Upper lobe of left lung (tissue), 6 donors: Measurements from ENCODE around the gene STIM1. TPM values are rescaled to one million over a fixed set of nuclear protein-coding genes. Genes with fewer than 3 reads are reported as not detected.
"Not testable (repeated sequence)": the region's sequence is repeated elsewhere in the genome, so short reads cannot be mapped to it uniquely, and the experiment has no call there.

ENCODE experiments used
- ATAC-seq, 2 donors: fragments of 200-7000 bp; cut with Tn5 transposase; one replicate each; pipeline ENCODE4 v1.9.1; 2022; ENCODE audit warnings: mild to moderate bottlenecking in 2 of 2, moderate library complexity in 2 of 2; ENCODE audit not compliant: low FRiP score in 2 of 2
- DNase-seq, 2 donors: peaks; one replicate each; pipeline ENCODE4 v3.0.0-alpha.2; 2019 to 2020
- H3K27ac ChIP-seq, 4 donors: fragments of 200-600 bp; sonication (generic); one replicate each; pipeline ENCODE4 v1.5.1; 2016 to 2019
- H3K27me3 ChIP-seq, 4 donors: fragments of 200-600 bp; sonication (generic); one replicate each; pipeline ENCODE4 v1.5.1; 2017 to 2019
- H3K36me3 ChIP-seq, 4 donors: fragments of 200-600 bp; sonication (generic); one replicate each; pipeline ENCODE4 v1.5.1; 2016 to 2019
- H3K4me1 ChIP-seq, 4 donors: fragments of 200-600 bp; sonication (generic); one replicate each; pipeline ENCODE4 v1.5.1; 2018 to 2019
- H3K4me3 ChIP-seq, 4 donors: fragments of 200-600 bp; sonication (generic); one replicate each; pipeline ENCODE4 v1.5.1; 2017 to 2019; ENCODE audit warnings: mild to moderate bottlenecking in 2 of 4, moderate library complexity in 1 of 4
- H3K9me3 ChIP-seq, 4 donors: fragments of 200-600 bp; sonication (generic); one replicate each; pipeline ENCODE4 v1.5.1; 2018 to 2019
- CTCF ChIP-seq, 6 experiments: fragments of 450-650 bp in 4 of 6; fragments of 200-600 bp in 2 of 6; sonication (generic) in 2 of 6; IDR thresholded peaks; one replicate each; pipeline ENCODE4 v1.5.1; 2016 to 2019; ENCODE audit warnings: antibody characterized with exemption in 6 of 6
- EP300 ChIP-seq, 4 donors: sonication (generic); formaldehyde crosslinking; IDR thresholded peaks; one replicate each; pipeline ENCODE4 v1.5.1; 2017; ENCODE audit warnings: antibody characterized with exemption in 4 of 4, control low read depth in 2 of 4
- POLR2A ChIP-seq, 4 donors: fragments of 450-650 bp; IDR thresholded peaks; one replicate each; pipeline ENCODE4 v1.5.1; 2016 to 2017; ENCODE audit warnings: antibody characterized with exemption in 4 of 4, mild to moderate bottlenecking in 2 of 4
- POLR2AphosphoS5 ChIP-seq, 2 donors: sonication (generic); formaldehyde crosslinking; IDR thresholded peaks; one replicate each; pipeline ENCODE4 v1.5.1; 2017; ENCODE audit warnings: antibody characterized with exemption in 2 of 2
- WGBS, 2 donors: methylation state at CpG; one replicate each; pipeline ENCODE4 v1.1.5; 2017 to 2018; 5-methylcytosine and 5-hydroxymethylcytosine counted together
- total RNA-seq, 6 donors: library from RNA; depleted of rRNA in 4 of 6; stranded (reverse); fragments of >200 nt in 4 of 6; gene quantifications; one replicate each; pipeline versions ENCODE4 v1.1.0 to v1.2.1, GENCODE V29; 2016 to 2021
- donor health status: DM: no; HTN: no; CAD: no; lungs with moderate emphysema.
- donor health status: DM: no; HTN: yes; CAD: no; lungs with severe emphysema.

STIM1 gene
- total RNA-seq, 6 donors from 2014 or later, result 39.7 to 81.8 (median 56.5) TPM

- Histone ChIP-seq H3K4me3 (no peak overlapping the region), H3K27me3 (no peaks in the 10 kb centered on the region), H3K9me3 (no peaks in the 10 kb centered on the region), H3K4me1 (no peaks in the 10 kb centered on the region), H3K27ac (no peak overlapping the region), H3K36me3 (peaks cover 0 to 69% (median 27%) of the 10 kb centered on the region in 4 donors)
- 88 to 90% methylated on average over 3 of the region's 3 CpGs for WGBS, 2 donors
- DNase-seq (no peak), ATAC-seq (no peak)
- no peak for TF ChIP-seq POLR2A (IDR thresholded peaks at IDR 0.05)
- TF ChIP-seq EP300 (IDR thresholded peaks at IDR 0.05), result no peak
- TF ChIP-seq CTCF (IDR thresholded peaks at IDR 0.05), result no peak
- no peak for TF ChIP-seq POLR2AphosphoS5 (IDR thresholded peaks at IDR 0.05)
Measured at GRCh38 chr11:4118107-4118506, 262.6 kb downstream of the STIM1 start.

GRCh38 chr11:4123218-4123617, 267.8 kb downstream of the STIM1 start:
- H3K4me3 ChIP-seq, result no peak overlapping the region
- H3K36me3 ChIP-seq, result peaks cover 7 to 91% (median 47%) of the 10 kb centered on the region in 4 donors
- ATAC-seq (no peak), DNase-seq (no peak)
- TF ChIP-seq POLR2AphosphoS5 (IDR thresholded peaks at IDR 0.05), result no peak
- no peak for TF ChIP-seq EP300 (IDR thresholded peaks at IDR 0.05)
- no peak for TF ChIP-seq POLR2A (IDR thresholded peaks at IDR 0.05)
- no peak for TF ChIP-seq CTCF (IDR thresholded peaks at IDR 0.05)
- no peak overlapping the region for H3K27ac ChIP-seq
- no peaks in the 10 kb centered on the region for H3K4me1 ChIP-seq
- 89 to 91% methylated on average over 4 of the region's 4 CpGs for WGBS, 2 donors
- H3K9me3 ChIP-seq, result no peaks in the 10 kb centered on the region
- no peaks in the 10 kb centered on the region for H3K27me3 ChIP-seq

GRCh38 chr11:4125141-4125540, 269.7 kb downstream of the STIM1 start:
- 88 to 94% methylated on average over 6 of the region's 6 CpGs for WGBS, 2 donors
- H3K9me3 ChIP-seq, result no peaks in the 10 kb centered on the region

GRCh38 chr11:4127357-4127756, 271.9 kb downstream of the STIM1 start:
- WGBS, 2 donors, result 62 to 69% methylated on average over 1 of the region's 1 CpG
- Histone ChIP-seq H3K27ac (no peak overlapping the region), H3K36me3 (peaks cover 7 to 77% (median 33%) of the 10 kb centered on the region in 4 donors), H3K27me3 (no peaks in the 10 kb centered on the region), H3K9me3 (no peaks in the 10 kb centered on the region), H3K4me3 (no peak overlapping the region), H3K4me1 (no peaks in the 10 kb centered on the region)
- TF ChIP-seq POLR2AphosphoS5 (IDR thresholded peaks at IDR 0.05), result no peak
- no peak for TF ChIP-seq CTCF (IDR thresholded peaks at IDR 0.05)
- TF ChIP-seq EP300 (IDR thresholded peaks at IDR 0.05), result no peak
- no peak for TF ChIP-seq POLR2A (IDR thresholded peaks at IDR 0.05)
- ATAC-seq (no peak), DNase-seq (no peak)

More at GRCh38 chr11:4125141-4125540, 269.7 kb downstream of the STIM1 start:
- Histone ChIP-seq H3K4me3 (no peak overlapping the region), H3K4me1 (no peaks in the 10 kb centered on the region), H3K36me3 (peaks cover 7 to 87% (median 42%) of the 10 kb centered on the region in 4 donors), H3K27me3 (no peaks in the 10 kb centered on the region), H3K27ac (no peak overlapping the region)
- TF ChIP-seq POLR2AphosphoS5 (IDR thresholded peaks at IDR 0.05) (no peak), CTCF (IDR thresholded peaks at IDR 0.05) (no peak), POLR2A (IDR thresholded peaks at IDR 0.05) (no peak), EP300 (IDR thresholded peaks at IDR 0.05) (no peak)
- ATAC-seq (no peak), DNase-seq (no peak)

- WGBS, 2 donors, result 82 to 90% methylated on average over 4 of the region's 4 CpGs
Measured at GRCh38 chr11:4130219-4130618, 274.8 kb downstream of the STIM1 start.

More at GRCh38 chr11:4130219-4130618, 274.8 kb downstream of the STIM1 start:
- not testable (repeated sequence) for H3K9me3 ChIP-seq, DNase-seq, ATAC-seq, H3K27ac ChIP-seq, H3K4me1 ChIP-seq, H3K27me3 ChIP-seq, H3K4me3 ChIP-seq
- H3K36me3 ChIP-seq, result peaks cover 3 to 72% (median 18%) of the 10 kb centered on the region in 4 donors
